ENCODE results near the gene RAD23B. TPM values are rescaled to one million over a fixed set of nuclear protein-coding genes. Genes with fewer than 3 reads are reported as not detected.

RAD23B gene
- total and polyA plus RNA-seq, 2 of the 13 experiments (the other 11 are each of a cell fraction or from before 2014, with no cell fraction given), result 133 to 156 TPM

- Histone ChIP-seq H3K36me3 (replicated peaks in 1 of 2; ENCODE audit: control insufficient read depth in 1 of 2, insufficient read depth in 2 of 2, low read length in 2 of 2) (no peaks in the 10 kb centered on the region), H3K4me2 (ENCODE audit: low read depth, low read length) (peak overlapping the region; percentile 65), H3K4me1 (ENCODE audit: insufficient read depth, low read length) (peaks cover 78% of the 10 kb centered on the region), H3K4me3 (replicated peaks in 1 of 3; ENCODE audit: insufficient read depth in 1 of 3, low read depth in 2 of 3, low read length in 3 of 3) (peak overlapping the region; percentile 13 to 29 (median 26); a peak in 3 of 6 replicates), H2AFZ (ENCODE audit: low read length) (no peak overlapping the region), H3K27ac (ENCODE audit: extremely low read length, insufficient read depth, low read length) (peak overlapping the region; percentile 79), H3K9me3 (ENCODE audit: low read length) (no peaks in the 10 kb centered on the region), H3K27me3 (ENCODE audit: control insufficient read depth in 1 of 2, insufficient read depth in 2 of 2, low read length in 2 of 2) (no peaks in the 10 kb centered on the region; a peak in 1 of 5 replicates), H3K9ac (ENCODE audit: insufficient read depth, low read depth, low read length) (peak overlapping the region; percentile 66), H3K79me2 (ENCODE audit: insufficient read depth, low read length) (no peaks in the 10 kb centered on the region), H4K20me1 (ENCODE audit: insufficient read depth, low read length) (no peaks in the 10 kb centered on the region)
- WGBS (ENCODE audit: low lambda C conversion rate), result 25% methylated on average over 5 of the region's 5 CpGs
- ChIA-PET POLR2A (interaction anchor here (0.9 to 2.7 kb wide), 10 partner anchors 8 to 297 kb away, joined by 3 to 16 read pairs (median 4); partner anchors contain the start of gene RAD23B), CTCF (ENCODE audit: low intra/inter-chr PET ratio, low total read pairs) (no interaction called here)
- in situ Hi-C loops (cut with HindIII; ENCODE audit: extremely low pct_ligation_motif_present, low pct_unique_long_range_greater_than_20kb), result no loop called here
- 0 out of 2 replicates have a peak, but pooled peaks have one; percentile 1 for TF ChIP-seq HOXA5 (CRISPR knock-in tag; IDR thresholded peaks at IDR 0.05)
- TF ChIP-seq ZIK1 (CRISPR knock-in tag; IDR thresholded peaks at IDR 0.05; ENCODE audit: borderline replicate concordance, low read depth), result 0 out of 2 replicates have a peak, but pooled peaks have one; percentile 3
- TF ChIP-seq MNT (IDR thresholded peaks at IDR 0.05), result no peak
- TF ChIP-seq HNRNPK (IDR thresholded peaks at IDR 0.05; ENCODE audit: low read depth, low read length, poor library complexity, severe bottlenecking), result peak; percentile 85
- no TSS peak for BruUV-seq (replicated peaks)
- DNase-seq (ENCODE audit: low spot score) (no peak), FAIRE-seq (no peak), ATAC-seq (no peak)
- intact Hi-C loops (cut with micrococcal nuclease; ENCODE audit: unreplicated experiment), result loop anchor here (2.0 kb wide), 1 partner anchor 34 kb away; the partner anchor contains the start of gene RAD23B
Observed at GRCh38 chr9:107248714-107249113, 34.4 kb upstream of the RAD23B start.

- FAIRE-seq, result peak; percentile 84
- peak overlapping the region; percentile 13 to 29 (median 26); a peak in 3 of 6 replicates for H3K4me3 ChIP-seq (replicated peaks in 1 of 3; ENCODE audit: insufficient read depth in 1 of 3, low read depth in 2 of 3, low read length in 3 of 3)
- in situ Hi-C loops (cut with HindIII; ENCODE audit: extremely low pct_ligation_motif_present, low pct_unique_long_range_greater_than_20kb), result no loop called here
- peaks cover 78% of the 10 kb centered on the region for H3K4me1 ChIP-seq (ENCODE audit: insufficient read depth, low read length)
- POLR2A ChIA-PET, result interaction anchor here (0.9 to 2.7 kb wide), 10 partner anchors 8 to 297 kb away, joined by 3 to 16 read pairs (median 4); partner anchors contain the start of gene RAD23B
- no TSS peak for BruUV-seq (replicated peaks)
- peak overlapping the region; percentile 65 for H3K4me2 ChIP-seq (ENCODE audit: low read depth, low read length)
- DNase-seq (ENCODE audit: low spot score), result peak; percentile 94
- no peaks in the 10 kb centered on the region for H3K79me2 ChIP-seq (ENCODE audit: insufficient read depth, low read length)
- H3K27ac ChIP-seq (ENCODE audit: extremely low read length, insufficient read depth, low read length), result peak overlapping the region; percentile 79
- CTCF ChIA-PET (ENCODE audit: low intra/inter-chr PET ratio, low total read pairs), result no interaction called here
- ATAC-seq, result peak; percentile 94
- no peaks in the 10 kb centered on the region for H3K9me3 ChIP-seq (ENCODE audit: low read length)
- H3K36me3 ChIP-seq (replicated peaks in 1 of 2; ENCODE audit: control insufficient read depth in 1 of 2, insufficient read depth in 2 of 2, low read length in 2 of 2), result no peaks in the 10 kb centered on the region
- no peaks in the 10 kb centered on the region for H4K20me1 ChIP-seq (ENCODE audit: insufficient read depth, low read length)
- intact Hi-C loops (cut with micrococcal nuclease; ENCODE audit: unreplicated experiment), result loop anchor here (2.0 kb wide), 1 partner anchor 34 kb away; the partner anchor contains the start of gene RAD23B
- peak overlapping the region; percentile 66; the same call in 1 of the 2 replicates for H3K9ac ChIP-seq (ENCODE audit: insufficient read depth, low read depth, low read length)
- H3K27me3 ChIP-seq (ENCODE audit: control insufficient read depth in 1 of 2, insufficient read depth in 2 of 2, low read length in 2 of 2), result no peaks in the 10 kb centered on the region; a peak in 1 of 5 replicates
- H2AFZ ChIP-seq (ENCODE audit: low read length), result no peak overlapping the region
- 0% methylated on average over 2 of the region's 2 CpGs for WGBS (ENCODE audit: low lambda C conversion rate)
- peak; percentile 40; the same call in 1 of the 2 replicates for TF ChIP-seq SMARCE1 (IDR thresholded peaks at IDR 0.05; ENCODE audit: borderline replicate concordance)
- TF ChIP-seq ZFP62 (CRISPR knock-in tag; IDR thresholded peaks at IDR 0.05), result no peak
- TF ChIP-seq HMG20A (CRISPR knock-in tag; IDR thresholded peaks at IDR 0.05; ENCODE audit: borderline replicate concordance), result peak; percentile 99
- peak; percentile 88 for TF ChIP-seq MED1 (CRISPR knock-in tag; IDR thresholded peaks at IDR 0.05)
- TF ChIP-seq KDM3A (CRISPR knock-in tag; IDR thresholded peaks at IDR 0.05; ENCODE audit: low read depth), result 0 out of 2 replicates have a peak, but pooled peaks have one; percentile 38
- peak; percentile 98 for TF ChIP-seq NR2F2 (IDR thresholded peaks at IDR 0.05; ENCODE audit: borderline replicate concordance, low read depth)
- no peak for TF ChIP-seq AGO2 (optimal IDR thresholded peaks at IDR 0.05; ENCODE audit: low read depth, low read length)
- TF ChIP-seq, protein P1, sequence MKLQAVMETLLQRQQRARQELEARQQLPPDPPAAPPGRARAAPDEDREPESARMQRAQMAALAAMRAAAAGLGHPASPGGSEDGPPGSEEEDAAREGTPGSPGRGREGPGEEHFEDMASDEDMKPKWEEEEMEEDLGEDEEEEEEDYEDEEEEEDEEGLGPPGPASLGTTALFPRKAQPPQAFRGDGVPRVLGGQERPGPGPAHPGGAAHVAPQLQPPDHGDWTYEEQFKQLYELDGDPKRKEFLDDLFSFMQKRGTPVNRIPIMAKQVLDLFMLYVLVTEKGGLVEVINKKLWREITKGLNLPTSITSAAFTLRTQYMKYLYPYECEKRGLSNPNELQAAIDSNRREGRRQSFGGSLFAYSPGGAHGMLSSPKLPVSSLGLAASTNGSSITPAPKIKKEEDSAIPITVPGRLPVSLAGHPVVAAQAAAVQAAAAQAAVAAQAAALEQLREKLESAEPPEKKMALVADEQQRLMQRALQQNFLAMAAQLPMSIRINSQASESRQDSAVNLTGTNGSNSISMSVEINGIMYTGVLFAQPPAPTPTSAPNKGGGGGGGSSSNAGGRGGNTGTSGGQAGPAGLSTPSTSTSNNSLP (IDR thresholded peaks at IDR 0.05; ENCODE audit: low read depth, low read length), result peak; percentile 90
Observed at GRCh38 chr9:107249131-107249533, 33.9 kb upstream of the RAD23B start.

All from HepG2 (cell line).